Measurements from ENCODE around the gene PDGFD.

The PDGFD gene

DNA sequence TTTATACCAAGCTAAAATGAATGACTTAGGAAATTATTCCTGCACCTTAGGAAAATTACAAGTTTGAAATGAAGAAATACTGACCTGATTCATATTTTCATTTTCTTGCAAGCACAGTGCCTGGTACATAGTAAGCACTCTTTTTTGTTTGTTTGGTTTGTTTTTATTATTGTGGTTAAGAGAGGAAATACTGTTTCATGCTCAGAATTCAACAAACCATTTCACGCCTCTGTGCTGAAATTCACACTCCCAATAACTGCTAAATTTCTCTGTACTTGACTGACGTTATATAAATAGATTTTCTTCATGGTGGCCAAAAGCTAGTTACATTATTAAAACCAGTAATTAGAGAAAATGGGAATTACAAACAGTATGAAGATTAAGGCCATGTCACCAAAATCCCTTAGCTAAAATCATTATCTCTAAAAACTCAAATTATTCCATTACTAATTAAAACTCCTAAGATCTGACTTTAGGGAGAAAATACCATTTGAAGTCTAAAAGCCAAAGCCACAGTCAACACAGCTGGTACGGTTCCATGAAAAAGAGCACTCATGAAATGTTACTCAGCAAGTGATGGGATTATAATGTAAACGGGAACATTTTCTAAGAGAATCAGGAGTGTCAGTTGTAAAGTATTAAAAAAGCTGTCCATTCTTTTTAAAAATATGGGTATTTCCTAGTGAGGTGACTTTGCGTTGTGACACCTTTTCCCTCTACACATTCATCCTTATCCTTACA lies 205.3 kb downstream of the PDGFD start:
- no peak for DNase-seq (ENCODE audit: low spot score)

DNA sequence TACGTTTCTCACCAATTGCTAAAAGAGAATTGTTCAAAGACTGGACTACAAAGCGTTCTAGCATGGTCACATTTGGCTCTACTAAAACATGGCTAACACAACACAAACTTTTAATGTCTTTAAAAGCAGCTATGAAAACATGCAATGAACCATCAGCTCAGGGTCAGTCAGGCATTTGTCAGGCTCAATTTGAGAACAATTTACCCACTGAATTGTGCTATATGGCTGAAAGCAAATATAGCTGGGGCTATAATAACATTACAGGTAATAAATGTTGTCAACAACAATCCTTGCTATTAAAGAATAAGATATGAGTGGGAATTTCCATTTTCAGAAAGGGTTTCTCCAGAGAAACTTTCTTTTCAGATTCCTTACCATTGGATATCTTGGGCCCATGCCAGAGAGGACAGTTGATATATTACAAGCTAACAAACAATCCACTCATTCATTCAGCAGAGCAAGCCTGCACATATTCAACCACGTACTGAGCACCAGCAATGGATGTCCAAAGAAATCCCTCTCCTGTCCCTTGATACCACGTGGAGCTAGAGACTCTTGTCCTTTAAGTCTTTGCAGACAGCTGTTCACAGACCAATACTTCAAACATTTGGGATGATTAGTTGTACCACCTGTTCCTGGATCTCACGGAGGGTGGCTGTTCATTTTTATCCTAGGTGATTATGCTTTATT lies 210.0 kb downstream of the PDGFD start:
- no peak for DNase-seq (ENCODE audit: low spot score)

DNA sequence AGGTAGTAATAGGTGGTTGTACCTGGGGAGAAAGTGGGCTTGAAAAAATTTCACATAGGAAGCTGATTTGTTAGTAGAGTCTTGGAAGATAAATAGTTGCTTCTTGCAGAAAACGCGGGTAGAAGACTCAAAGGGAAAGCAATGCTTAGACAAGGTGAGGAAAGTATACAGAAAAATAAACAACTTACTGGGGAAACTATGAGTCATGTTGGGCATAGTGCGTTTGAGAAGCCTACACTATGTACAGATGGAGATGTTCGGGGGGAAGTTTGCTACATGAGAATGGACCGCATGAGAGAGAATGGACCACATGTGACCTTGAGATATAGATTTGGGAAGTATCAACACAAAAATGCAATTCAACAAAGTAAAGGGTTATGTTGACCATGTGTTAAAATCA lies 214.2 kb downstream of the PDGFD start:
- DNase-seq (ENCODE audit: low spot score), result no peak

DNA sequence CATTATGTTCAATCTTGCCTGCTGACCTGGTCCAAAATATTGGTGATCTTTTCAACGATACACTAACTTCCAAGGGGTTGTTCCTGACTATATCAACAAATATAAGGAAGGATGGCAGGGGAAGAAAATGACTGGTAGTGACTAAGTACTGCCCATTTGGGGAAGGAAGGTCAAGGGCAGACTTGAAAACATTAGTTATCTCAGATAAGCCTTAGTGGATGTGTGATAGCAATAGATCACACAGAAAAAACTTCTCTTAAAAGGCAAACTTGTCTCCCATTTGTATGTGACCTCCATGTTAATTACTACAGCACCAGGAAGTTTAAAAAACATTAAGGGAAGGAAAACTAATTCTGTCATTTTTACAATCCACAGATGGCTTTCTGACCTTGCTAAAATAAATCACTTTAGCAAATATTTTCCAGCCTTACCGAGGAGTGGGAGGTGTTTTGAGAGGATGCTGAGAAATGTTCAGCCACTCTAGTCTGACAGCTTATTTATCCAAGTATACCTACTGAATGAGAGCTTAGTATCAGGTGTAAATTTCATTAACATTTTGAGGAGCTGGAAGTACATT lies 215.7 kb downstream of the PDGFD start:
- DNase-seq (ENCODE audit: low spot score), result no peak

DNA sequence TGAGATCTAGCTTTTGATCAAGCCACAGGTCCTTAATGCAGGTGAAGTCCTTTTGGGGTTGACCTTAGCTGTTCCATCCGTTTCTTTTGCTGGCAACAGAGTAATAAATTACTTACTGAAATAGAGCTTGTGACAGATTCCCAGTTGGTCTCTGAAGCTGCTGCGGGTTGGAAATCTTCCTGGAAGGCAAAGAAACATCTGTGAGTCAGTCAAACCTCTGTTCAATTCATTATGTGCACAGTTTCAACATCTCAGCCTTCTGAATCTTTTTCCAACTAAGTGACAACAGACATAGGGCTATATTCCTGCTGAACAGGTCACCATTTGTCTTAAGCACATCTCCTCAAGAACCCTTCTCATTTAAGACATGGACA lies 216.4 kb downstream of the PDGFD start:
- no peak for DNase-seq (ENCODE audit: low spot score)

DNA sequence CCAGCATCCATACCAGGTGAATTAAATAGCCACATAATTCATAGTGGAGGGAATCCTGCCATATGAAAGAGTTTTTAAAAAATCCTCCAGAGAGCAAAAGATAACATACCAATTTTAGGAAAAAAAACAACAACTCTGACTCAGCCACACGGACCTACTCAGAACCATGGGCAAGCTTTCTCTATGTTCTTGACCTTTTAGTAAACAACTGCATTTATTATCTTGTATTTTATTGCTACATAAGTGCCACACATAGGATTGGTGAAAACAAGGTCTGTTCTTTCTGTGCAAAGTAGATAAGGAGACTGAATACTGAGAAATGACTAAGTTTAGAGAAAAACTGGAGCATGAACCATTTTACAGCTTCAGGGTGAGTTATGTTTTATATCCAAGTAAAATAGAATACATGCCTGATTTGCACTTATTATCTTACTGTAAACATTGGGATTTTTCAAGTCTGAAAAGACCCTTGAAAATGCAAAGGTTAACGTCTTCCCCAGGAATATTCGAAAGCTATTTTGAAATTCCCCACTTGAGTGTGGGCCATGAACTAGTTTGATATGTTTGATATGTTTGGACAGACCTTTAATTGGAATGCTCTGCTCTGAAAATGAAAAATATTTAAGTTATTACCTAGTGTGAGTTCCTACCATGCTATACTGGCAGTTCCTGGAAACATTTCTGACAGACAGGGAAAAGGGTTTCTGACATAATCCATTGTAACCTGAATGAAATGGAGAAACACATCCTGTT lies 217.0 kb downstream of the PDGFD start:
- no peak for DNase-seq (ENCODE audit: low spot score)

DNA sequence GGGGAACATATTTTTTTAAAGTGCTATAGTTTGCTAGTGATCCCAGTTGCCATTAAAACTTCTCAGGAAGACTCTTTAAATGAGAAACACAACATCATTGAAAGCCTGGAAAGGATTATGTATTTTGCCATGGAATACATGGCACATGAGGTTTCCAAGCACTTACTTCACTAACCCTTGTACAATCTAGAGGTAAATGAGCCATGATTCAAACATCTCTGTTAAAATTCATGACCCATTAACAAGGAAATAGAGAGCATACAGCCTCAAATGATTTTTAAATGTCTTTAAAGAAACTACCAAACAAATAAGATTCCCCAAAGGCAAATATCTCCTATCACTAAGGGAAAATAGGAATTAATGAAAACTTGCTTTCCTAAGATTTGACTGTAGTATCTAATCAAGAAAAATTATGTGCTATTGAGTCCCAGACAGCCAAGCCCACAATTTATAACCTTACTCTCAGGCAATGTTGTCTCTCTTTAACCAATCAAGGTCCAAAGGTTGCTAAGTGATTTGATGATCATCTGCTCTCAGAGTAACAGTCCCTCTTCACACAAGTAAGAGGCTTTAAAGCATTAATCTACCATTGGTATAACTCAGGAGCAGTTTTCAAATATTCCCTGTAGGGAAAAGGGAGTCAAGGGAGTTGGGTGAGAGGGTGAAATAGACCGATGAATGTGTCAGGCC lies 219.6 kb downstream of the PDGFD start:
- DNase-seq (ENCODE audit: low spot score), result no peak

DNA sequence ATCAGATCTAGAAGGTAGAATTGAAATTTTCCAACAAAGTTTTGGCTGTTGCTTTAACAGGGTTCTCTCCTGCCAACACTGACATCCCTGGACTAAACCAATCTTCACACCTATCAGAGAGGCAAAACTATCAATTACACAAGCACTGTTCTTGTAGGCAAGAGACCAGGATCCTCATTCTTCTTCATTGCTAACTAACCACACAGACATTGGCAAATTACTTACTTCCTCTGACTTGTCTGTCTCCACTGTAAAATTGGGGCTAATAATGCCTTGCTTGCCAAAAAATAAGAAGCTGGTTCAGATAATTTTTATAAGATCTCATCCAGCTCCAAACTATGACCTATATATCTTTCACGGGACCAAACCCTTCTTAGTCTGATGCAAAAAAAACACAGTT lies 221.3 kb downstream of the PDGFD start:
- no peak for DNase-seq (ENCODE audit: low spot score)

DNA sequence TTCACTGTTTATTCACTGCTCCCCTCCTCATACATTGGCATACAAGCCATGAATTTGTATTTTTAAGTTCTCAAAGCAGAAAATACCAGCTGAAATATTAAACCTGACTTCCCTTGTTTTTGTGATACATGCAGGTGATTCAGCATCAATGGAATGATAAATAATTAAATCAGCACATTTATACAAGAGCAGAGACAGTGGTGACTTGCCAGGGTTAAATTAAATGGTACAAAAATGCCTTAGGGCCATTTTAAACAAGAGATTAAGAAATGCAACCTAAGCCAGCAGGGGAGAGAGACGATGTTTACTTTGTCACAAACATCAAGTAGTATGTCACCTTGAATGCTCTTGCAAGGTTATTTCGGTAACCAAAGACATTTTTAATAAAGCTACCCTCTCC lies 223.4 kb downstream of the PDGFD start:
- DNase-seq (ENCODE audit: low spot score), result no peak

DNA sequence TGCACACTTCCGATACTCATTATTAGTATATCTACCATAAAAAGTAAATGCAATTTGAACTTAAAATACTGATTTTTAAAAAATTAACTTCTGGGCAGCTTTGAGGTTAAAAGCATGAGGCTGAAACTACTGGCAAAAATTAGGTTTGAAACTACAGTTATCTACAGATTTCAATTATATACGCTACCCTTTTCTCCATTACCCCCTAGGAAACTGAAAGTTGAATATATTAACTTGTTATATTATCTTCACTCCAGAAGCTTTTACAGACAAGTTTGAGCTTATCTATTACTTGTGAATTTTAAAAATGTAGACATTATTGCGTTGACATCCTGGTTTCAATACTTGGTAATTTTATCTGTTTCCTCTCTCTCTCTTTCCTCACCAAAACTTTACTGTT lies 224.3 kb downstream of the PDGFD start:
- no peak for DNase-seq (ENCODE audit: low spot score)

DNA sequence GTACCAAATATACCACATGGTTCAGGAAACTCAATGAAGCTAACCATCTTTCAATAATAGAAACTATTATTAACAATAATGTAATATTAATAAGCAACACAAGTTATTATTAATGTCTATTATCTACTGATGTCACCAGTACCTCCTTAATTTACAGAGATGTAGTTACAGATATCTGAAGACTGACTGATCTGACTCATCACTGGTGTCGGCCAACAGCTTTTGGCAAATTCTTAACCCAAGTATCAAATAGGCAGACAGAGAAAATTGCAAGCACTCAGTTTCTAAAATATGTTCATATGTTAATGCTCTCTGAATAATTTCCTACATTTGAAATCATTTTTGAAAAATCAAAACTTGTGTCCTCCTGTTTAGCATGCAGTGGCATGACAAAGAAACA lies 227.9 kb downstream of the PDGFD start:
- DNase-seq (ENCODE audit: low spot score), result no peak

DNA sequence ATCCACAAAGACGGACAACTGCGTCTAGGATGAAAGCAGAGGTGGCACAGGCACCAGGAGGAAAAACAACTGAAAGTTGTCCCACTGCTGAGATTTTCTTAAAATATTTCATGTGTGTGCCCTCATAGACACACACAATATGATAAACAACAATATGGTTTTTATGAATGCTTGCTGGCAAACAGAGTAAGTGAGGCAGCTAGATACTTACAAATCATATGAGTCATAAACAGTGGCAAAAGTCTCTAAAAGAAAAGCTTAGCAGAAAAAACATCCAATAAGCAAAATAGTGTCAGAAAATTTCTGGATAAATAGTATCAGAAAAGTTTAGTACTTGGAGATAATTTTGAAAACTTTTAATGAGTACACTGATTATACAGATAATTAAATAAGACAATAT lies 228.7 kb downstream of the PDGFD start:
- no peak for DNase-seq (ENCODE audit: low spot score)

DNA sequence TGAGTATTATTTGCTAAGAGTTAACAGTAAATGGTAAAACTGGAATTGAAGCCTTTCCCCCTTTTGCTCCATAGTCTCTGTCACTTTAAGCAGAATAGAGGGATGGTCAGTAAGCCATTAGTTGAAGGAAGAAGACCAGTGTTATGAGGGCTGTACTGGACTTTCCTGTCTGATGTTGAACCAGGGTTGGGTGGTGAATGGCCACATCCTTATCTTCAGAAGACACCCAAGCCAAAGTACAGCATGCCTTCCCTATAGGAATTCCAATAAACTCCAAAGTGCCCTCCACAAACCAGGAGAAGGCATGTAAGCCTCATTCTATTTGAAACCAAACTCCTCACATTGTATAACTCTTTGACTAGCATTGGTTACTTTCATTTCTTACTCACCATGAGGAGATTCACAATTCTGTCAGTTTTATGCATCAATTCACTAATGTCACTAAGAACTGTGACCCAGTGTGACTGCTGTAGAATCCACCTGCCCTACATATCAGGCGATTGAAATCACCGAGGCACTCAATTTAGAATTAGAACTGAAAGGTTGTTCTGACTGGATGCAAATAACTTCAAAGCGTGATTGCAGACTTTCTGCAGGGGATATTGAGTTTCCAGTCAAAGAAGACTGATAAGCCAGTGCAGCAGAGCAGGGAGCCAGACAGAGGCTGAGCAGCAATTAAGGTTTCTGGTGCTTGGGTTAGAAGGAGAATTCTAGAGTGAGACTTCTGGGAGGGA lies 234.6 kb downstream of the PDGFD start:
- no peak for DNase-seq (ENCODE audit: low spot score)

DNA sequence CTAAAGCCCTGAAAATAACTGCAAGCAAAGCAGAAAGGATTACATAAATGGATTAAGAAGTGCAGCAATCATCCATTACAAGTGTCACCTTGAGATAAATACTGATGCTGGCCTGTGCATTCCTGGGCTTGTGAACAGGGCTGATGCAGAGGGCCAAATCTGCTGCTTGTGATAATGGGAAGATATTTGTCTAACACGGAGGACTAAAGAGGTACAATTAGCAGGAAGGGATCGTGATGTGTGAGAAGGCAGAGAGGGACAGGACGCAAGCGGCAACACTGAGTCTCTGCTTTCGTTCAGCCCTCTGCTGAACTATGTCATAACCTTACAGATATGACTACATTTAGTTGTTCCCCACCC lies 235.2 kb downstream of the PDGFD start:
- no peak for DNase-seq (ENCODE audit: low spot score)

DNA sequence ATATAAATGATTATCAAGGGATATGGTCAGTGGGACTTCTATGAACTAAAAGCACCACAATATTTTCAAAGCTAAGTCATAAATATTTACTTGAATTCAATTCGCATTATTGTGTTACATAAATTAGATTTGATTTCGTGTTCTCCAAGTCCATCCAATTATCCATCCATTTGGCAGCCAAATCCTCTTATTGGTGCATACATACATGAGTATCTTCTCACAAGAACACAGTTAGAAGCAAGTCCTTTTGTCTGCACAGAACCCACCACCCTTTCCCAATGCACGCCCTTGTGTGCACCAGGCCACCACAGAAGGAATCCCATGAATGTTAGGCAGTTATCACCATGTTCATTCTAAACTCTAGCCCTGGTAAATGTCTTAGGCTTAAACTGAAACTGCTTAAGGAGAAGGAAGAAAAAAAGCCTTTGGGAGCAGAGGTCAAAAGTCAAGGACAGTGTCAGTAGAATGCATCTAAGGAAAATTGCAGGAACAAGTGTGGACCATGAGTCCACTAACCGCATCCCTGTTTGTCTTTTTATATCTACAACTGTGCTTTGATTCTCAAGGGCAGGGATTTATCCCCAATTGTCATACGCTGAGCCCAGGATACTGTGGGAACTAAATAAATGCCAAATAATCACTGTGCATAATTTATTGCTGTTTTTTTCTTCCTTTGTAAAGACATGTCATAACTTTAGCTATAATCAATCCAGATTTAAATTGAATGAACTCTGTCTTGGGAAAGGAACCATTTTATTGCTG lies 235.7 kb downstream of the PDGFD start:
- no peak for DNase-seq (ENCODE audit: low spot score)

DNA sequence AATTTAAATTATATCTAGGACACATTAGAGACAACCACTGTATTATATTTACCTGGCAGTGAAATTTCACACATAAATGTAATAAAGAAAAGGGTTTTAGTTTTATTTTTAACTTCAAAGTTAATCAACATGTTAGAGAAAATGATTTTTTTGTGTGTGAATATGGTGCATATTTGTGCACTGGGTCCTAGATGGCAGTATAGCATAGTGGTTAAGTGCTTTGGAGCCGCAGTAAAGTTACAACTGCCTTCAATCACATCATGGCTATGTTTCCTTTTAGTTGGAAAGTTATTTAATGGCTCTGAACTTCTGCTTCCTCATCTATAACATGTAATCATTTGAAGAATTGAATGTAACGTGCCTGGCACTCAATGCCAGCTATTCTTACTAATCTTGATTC lies 236.4 kb downstream of the PDGFD start:
- peak; percentile 15 for DNase-seq (ENCODE audit: low spot score)

DNA sequence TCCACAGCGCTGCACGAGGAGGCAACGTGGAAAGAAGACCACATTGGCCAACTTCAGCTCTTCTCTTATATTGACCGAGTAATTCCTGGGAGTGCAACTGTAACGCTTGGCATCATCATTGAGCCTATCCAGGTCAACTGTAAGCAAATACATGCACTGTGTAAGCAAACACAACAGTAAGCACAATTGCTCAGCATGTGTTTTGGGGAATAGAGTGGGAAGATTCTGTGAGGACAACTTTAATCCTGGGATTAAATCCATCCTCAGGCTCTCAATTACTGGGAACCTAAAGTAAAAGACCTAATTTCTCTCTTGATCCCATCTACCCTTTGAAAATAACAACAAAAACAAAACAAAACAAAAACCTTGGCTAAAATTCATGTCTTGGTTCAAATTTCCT lies 237.0 kb downstream of the PDGFD start:
- no peak for DNase-seq (ENCODE audit: low spot score)

DNA sequence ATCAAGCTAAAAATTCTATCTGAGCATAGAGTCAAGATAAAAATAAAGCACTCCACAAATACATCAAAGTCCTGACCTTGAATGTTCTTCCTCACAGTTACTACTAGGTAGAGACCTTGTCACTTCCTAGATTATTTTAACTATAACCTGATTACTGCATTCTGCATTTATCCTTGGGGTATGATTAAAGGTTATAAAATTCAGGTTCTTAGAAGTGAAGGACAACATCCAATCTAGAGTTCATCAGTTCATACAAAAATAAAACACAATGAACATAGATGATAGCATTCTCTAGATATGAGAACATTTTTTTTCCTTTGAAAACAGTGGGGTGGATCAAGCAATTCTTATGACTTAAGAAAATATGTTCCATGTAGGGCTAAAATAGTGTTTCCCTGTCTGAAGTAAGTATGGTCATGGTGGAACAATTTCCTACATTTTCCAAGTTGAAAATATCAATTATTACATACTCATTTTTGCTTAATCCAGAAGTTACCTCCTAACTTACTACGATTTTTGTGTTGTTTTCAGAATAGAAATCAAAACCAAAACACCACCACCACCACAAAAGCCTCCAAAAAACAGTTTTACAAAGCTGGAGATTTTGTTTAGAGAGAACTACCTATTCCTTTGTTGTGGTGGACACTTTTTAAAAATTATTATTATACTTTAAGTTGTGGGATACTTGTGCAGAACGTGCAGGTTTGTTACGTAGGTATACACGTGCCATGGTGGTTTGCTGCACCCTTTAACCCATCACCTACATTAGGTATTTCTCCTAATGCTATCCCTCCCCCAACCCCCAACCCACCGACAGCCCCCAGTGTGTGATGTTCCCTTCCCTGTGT lies 239.6 kb downstream of the PDGFD start:
- no peak for DNase-seq (ENCODE audit: low spot score)

DNA sequence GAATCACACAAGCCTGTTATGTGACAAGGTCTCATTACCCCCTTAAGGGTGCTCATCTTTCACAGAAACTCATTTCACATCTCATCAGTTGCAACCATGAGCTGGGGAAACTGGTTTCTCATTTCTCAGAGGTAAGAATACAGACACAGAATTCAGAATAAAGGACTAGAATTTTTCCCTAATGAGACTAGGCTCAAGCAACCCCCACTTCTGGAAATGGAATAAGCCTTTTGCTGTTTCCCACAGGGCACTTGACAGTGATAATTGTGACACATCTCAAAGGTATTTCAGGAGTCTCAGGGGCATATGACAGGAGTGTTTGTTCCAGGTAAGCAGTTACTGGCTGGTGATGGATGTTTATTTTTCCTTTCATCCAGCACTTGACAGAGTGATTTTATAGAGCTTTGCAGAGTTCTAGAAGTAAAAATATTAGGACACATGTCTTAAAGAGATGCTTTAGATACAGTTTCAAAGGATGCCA lies 240.5 kb downstream of the PDGFD start:
- DNase-seq (ENCODE audit: low spot score), result no peak

DNA sequence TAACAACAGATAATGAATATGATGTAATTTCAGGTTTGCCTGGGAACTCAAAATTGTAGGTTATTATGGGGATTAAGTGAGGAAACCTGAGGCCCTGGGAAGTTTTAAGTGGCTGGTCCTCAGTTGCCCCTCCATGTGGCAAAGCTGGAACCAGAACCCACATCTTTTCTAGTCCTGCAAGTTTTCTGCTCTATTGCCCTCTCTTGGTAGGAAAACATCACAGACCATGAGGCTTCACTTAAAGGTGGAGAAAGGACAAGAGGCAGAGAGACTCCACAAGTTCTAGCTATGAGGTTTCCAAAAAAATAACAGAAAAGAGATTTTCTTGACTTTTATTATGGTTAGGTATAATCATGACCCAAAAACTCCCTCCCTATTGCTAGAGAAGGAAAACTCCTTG lies 243.0 kb downstream of the PDGFD start:
- DNase-seq (ENCODE audit: low spot score), result no peak

Measured in Ammon's horn (tissue), 1 donor.